ENCODE measurements around the gene UBE2F.
A peak's percentile ranks its signal among the peaks of the same experiment; 100 is the strongest.

The UBE2F gene

DNA sequence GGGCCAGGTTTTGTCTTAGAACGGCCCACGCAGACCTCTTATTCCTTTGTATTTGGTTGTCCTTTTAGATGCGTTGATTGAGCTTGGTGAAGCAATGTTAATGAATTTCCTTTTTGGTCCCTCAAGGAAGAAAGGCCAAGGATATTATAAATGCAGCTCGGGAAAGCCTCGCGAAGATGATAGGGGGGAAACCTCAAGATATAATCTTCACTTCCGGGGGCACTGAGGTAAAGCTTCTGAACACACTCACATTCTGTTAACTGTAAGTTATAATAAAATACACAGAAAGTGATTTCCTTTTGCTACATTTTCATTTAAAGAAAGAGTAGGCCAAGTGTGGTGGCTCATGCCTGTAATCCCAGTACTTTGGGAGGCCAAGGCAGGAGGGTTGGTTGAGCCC lies 101.1 kb downstream of the UBE2F start:
- no peak overlapping the region for H3K9ac ChIP-seq (ENCODE audit: low read depth, low read length)
- H3K4me1 ChIP-seq (ENCODE audit: insufficient read depth, low read length), result peaks cover 45% of the 10 kb centered on the region
- ATAC-seq (ENCODE audit: insufficient read depth, low read depth) (peak; percentile 64), DNase-seq (peak; percentile 24)
- H3K27ac ChIP-seq (ENCODE audit: low read length), result peak overlapping the region; percentile 55
- H3K36me3 ChIP-seq (ENCODE audit: insufficient read depth, low read length), result peaks cover 75% of the 10 kb centered on the region
- no peak overlapping the region for H3K4me3 ChIP-seq (ENCODE audit: low read depth in 1 of 2, low read length in 2 of 2)
- TF ChIP-seq, protein P1, sequence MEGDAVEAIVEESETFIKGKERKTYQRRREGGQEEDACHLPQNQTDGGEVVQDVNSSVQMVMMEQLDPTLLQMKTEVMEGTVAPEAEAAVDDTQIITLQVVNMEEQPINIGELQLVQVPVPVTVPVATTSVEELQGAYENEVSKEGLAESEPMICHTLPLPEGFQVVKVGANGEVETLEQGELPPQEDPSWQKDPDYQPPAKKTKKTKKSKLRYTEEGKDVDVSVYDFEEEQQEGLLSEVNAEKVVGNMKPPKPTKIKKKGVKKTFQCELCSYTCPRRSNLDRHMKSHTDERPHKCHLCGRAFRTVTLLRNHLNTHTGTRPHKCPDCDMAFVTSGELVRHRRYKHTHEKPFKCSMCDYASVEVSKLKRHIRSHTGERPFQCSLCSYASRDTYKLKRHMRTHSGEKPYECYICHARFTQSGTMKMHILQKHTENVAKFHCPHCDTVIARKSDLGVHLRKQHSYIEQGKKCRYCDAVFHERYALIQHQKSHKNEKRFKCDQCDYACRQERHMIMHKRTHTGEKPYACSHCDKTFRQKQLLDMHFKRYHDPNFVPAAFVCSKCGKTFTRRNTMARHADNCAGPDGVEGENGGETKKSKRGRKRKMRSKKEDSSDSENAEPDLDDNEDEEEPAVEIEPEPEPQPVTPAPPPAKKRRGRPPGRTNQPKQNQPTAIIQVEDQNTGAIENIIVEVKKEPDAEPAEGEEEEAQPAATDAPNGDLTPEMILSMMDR (IDR thresholded peaks at IDR 0.05; ENCODE audit: borderline replicate concordance, extremely low read depth, low read length, poor library complexity, severe bottlenecking), result no peak
- TF ChIP-seq EZH2 (IDR thresholded peaks at IDR 0.05; ENCODE audit: borderline replicate concordance, low read depth, low read length, severe bottlenecking), result no peak
- no peak overlapping the region for H2AFZ ChIP-seq (ENCODE audit: low read depth, low read length)
- H3K79me2 ChIP-seq (ENCODE audit: insufficient read depth, low read length), result peaks cover 21% of the 10 kb centered on the region
- H3K9me3 ChIP-seq (ENCODE audit: insufficient read depth, low read length, severe bottlenecking), result no peaks in the 10 kb centered on the region
- no peak overlapping the region for H3K4me2 ChIP-seq (ENCODE audit: insufficient read depth, low read length)
- H3K27me3 ChIP-seq (ENCODE audit: insufficient read depth, low read length, poor library complexity), result no peaks in the 10 kb centered on the region
- 0 out of 2 replicates have a peak, but pooled peaks cover 4% of the 10 kb centered on the region for H4K20me1 ChIP-seq (ENCODE audit: insufficient read depth, low read length)

GRCh38 chr2:238069021-238069709 lies 102.4 kb downstream of the UBE2F start:
- H3K4me2 ChIP-seq (ENCODE audit: insufficient read depth, low read length), result no peak overlapping the region
- H3K36me3 ChIP-seq (ENCODE audit: insufficient read depth, low read length), result peaks cover 75% of the 10 kb centered on the region

DNA sequence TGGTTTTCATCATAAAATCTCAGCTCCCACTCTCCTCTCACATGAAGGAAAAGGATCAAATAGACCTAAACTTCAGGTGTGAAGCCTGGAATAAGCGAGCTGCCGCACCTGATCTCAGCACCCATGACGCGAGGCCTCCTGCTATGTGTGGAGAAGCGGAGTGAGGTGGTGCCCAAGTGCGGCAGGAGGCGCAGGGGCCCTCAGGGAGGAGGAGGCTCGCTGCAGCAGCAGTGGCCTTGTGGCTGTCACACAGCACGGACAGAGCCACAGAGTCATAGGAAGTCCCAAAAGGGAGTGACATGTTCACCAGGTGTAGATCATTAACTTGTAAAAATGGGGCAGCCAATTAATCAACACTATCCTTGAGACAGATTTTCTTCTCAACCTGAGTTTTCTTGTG lies 103.1 kb downstream of the UBE2F start:
- no peak overlapping the region for H3K4me3 ChIP-seq (ENCODE audit: low read depth in 1 of 2, low read length in 2 of 2)
- no peaks in the 10 kb centered on the region for H3K9me3 ChIP-seq (ENCODE audit: insufficient read depth, low read length, severe bottlenecking)
- no peak for TF ChIP-seq EZH2 (IDR thresholded peaks at IDR 0.05; ENCODE audit: borderline replicate concordance, low read depth, low read length, severe bottlenecking)
- TF ChIP-seq, protein P1 (IDR thresholded peaks at IDR 0.05; ENCODE audit: borderline replicate concordance, extremely low read depth, low read length, poor library complexity, severe bottlenecking), result no peak
- H3K4me2 ChIP-seq (ENCODE audit: insufficient read depth, low read length), result no peak overlapping the region
- no peak overlapping the region for H2AFZ ChIP-seq (ENCODE audit: low read depth, low read length)
- H3K36me3 ChIP-seq (ENCODE audit: insufficient read depth, low read length), result peaks cover 72% of the 10 kb centered on the region
- no peak overlapping the region for H3K27ac ChIP-seq (ENCODE audit: low read length)
- peaks cover 40% of the 10 kb centered on the region for H3K4me1 ChIP-seq (ENCODE audit: insufficient read depth, low read length)
- no peak for DNase-seq
- no peak for ATAC-seq (ENCODE audit: insufficient read depth, low read depth)
- H3K27me3 ChIP-seq (ENCODE audit: insufficient read depth, low read length, poor library complexity), result no peaks in the 10 kb centered on the region
- no peak overlapping the region for H3K9ac ChIP-seq (ENCODE audit: low read depth, low read length)
- H3K79me2 ChIP-seq (ENCODE audit: insufficient read depth, low read length), result peaks cover 10% of the 10 kb centered on the region
- H4K20me1 ChIP-seq (ENCODE audit: insufficient read depth, low read length), result 0 out of 2 replicates have a peak, but pooled peaks cover 4% of the 10 kb centered on the region

More at GRCh38 chr2:238069021-238069709, 102.4 kb downstream of the UBE2F start:
- TF ChIP-seq, protein P1 (IDR thresholded peaks at IDR 0.05; ENCODE audit: borderline replicate concordance, extremely low read depth, low read length, poor library complexity, severe bottlenecking), result no peak
- no peak for TF ChIP-seq EZH2 (IDR thresholded peaks at IDR 0.05; ENCODE audit: borderline replicate concordance, low read depth, low read length, severe bottlenecking)
- DNase-seq (no peak), ATAC-seq (ENCODE audit: insufficient read depth, low read depth) (peak; percentile 33; the same call in 1 of the 3 replicates)
- H3K4me1 ChIP-seq (ENCODE audit: insufficient read depth, low read length), result peaks cover 40% of the 10 kb centered on the region
- H4K20me1 ChIP-seq (ENCODE audit: insufficient read depth, low read length), result 0 out of 2 replicates have a peak, but pooled peaks cover 4% of the 10 kb centered on the region
- no peak overlapping the region for H3K4me3 ChIP-seq (ENCODE audit: low read depth in 1 of 2, low read length in 2 of 2)
- H3K9me3 ChIP-seq (ENCODE audit: insufficient read depth, low read length, severe bottlenecking), result no peaks in the 10 kb centered on the region
- H2AFZ ChIP-seq (ENCODE audit: low read depth, low read length), result no peak overlapping the region
- peaks cover 13% of the 10 kb centered on the region for H3K79me2 ChIP-seq (ENCODE audit: insufficient read depth, low read length)
- H3K27me3 ChIP-seq (ENCODE audit: insufficient read depth, low read length, poor library complexity), result no peaks in the 10 kb centered on the region
- H3K9ac ChIP-seq (ENCODE audit: low read depth, low read length), result peak overlapping the region; percentile 10; the same call in 1 of the 2 replicates
- H3K27ac ChIP-seq (ENCODE audit: low read length), result peak overlapping the region; percentile 48; the same call in 1 of the 2 replicates

Data from DND-41 (cell line).